Osteoblast (primary cell): Measurements from ENCODE around the gene MLF2. TPM values are rescaled to one million over a fixed set of nuclear protein-coding genes. Genes with fewer than 3 reads are reported as not detected.

ENCODE experiments used
- DNase-seq: peaks from one replicate; pipeline ENCODE4 v3.0.0; 2011; ENCODE audit warnings: low spot score, mixed read lengths; ENCODE audit not compliant: insufficient read length; ENCODE audit errors: missing footprints
- H2AFZ ChIP-seq: 2 replicates; pipeline ENCODE4 v1.6.0; 2011; ENCODE audit warnings: mild to moderate bottlenecking, low read length
- H3K27ac ChIP-seq: 2 replicates; pipeline ENCODE4 v1.5.1; 2011; ENCODE audit warnings: mild to moderate bottlenecking, low read depth, low read length, moderate library complexity
- H3K27me3 ChIP-seq: 2 replicates; pipeline ENCODE4 v1.6.0; 2012; ENCODE audit warnings: mild to moderate bottlenecking, control low read depth, inconsistent platforms, low read length, moderate library complexity; ENCODE audit not compliant: insufficient read depth
- H3K36me3 ChIP-seq: 2 replicates; pipeline ENCODE4 v1.5.1; 2011; ENCODE audit warnings: mild to moderate bottlenecking, low read length, control low read depth, moderate library complexity; ENCODE audit not compliant: insufficient read depth
- H3K4me1 ChIP-seq: 2 replicates; pipeline ENCODE4 v1.5.1; 2011; ENCODE audit warnings: mild to moderate bottlenecking, low read length, control low read depth, moderate library complexity; ENCODE audit not compliant: insufficient read depth
- H3K4me2 ChIP-seq: 2 replicates; pipeline ENCODE4 v1.6.0; 2011; ENCODE audit warnings: mild to moderate bottlenecking, low read length; ENCODE audit not compliant: insufficient read depth
- H3K4me3 ChIP-seq: fragments of 200-600 bp; sonication (generic); 3 replicates; pipeline ENCODE4 v1.5.1; 2012; ENCODE audit warnings: mild to moderate bottlenecking, low read length, inconsistent platforms; ENCODE audit not compliant: insufficient read depth
- H3K79me2 ChIP-seq: 2 replicates; pipeline ENCODE4 v1.6.0; 2012; ENCODE audit warnings: mild to moderate bottlenecking, low read length, control low read depth, inconsistent platforms; ENCODE audit not compliant: insufficient read depth
- H3K9me3 ChIP-seq: 2 replicates; pipeline ENCODE4 v1.5.1; 2011; ENCODE audit warnings: low read depth, low read length, control low read depth
- H4K20me1 ChIP-seq: 2 replicates; pipeline ENCODE4 v1.6.0; 2012; ENCODE audit warnings: mild to moderate bottlenecking, low read length, control low read depth; ENCODE audit not compliant: insufficient read depth
- CTCF ChIP-seq: IDR thresholded peaks from 2 replicates; pipeline ENCODE4 v1.5.1; 2011; ENCODE audit warnings: mild to moderate bottlenecking, low read depth, low read length, moderate library complexity; ENCODE audit errors: extremely low read depth
- total RNA-seq: library from RNA; depleted of rRNA; stranded (reverse); fragments of >200 nt; gene quantifications from 2 replicates; pipeline ENCODE4 v1.2.3, GENCODE V29; 2012

The MLF2 gene
- total RNA-seq, 1 donor, result 138 TPM

GRCh38 chr12:6764011-6764828 is 11.3 kb upstream of the MLF2 start:
- peaks cover 24% of the 10 kb centered on the region for H3K79me2 ChIP-seq
- H2AFZ ChIP-seq, result peak overlapping the region; percentile 90
- peak overlapping the region; percentile 64 for H3K4me3 ChIP-seq
- H3K4me2 ChIP-seq, result peak overlapping the region; percentile 79
- H3K27me3 ChIP-seq, result no peaks in the 10 kb centered on the region
- DNase-seq, result peak; percentile 98
- H3K4me1 ChIP-seq, result peaks cover 38% of the 10 kb centered on the region
- H3K9me3 ChIP-seq, result no peaks in the 10 kb centered on the region
- H4K20me1 ChIP-seq, result peaks cover 14% of the 10 kb centered on the region
- no peak for TF ChIP-seq CTCF
- H3K27ac ChIP-seq, result peak overlapping the region; percentile 78
- no peaks in the 10 kb centered on the region for H3K36me3 ChIP-seq

- TF ChIP-seq CTCF, result no peak
- Histone ChIP-seq H4K20me1 (peaks cover 6% of the 10 kb centered on the region), H2AFZ (peak overlapping the region; percentile 90), H3K9me3 (no peaks in the 10 kb centered on the region), H3K79me2 (peaks cover 16% of the 10 kb centered on the region), H3K36me3 (no peaks in the 10 kb centered on the region), H3K4me2 (peak overlapping the region; percentile 79), H3K4me1 (peaks cover 30% of the 10 kb centered on the region), H3K27me3 (no peaks in the 10 kb centered on the region), H3K27ac (peak overlapping the region; percentile 78), H3K4me3 (peak overlapping the region; percentile 64)
- DNase-seq, result no peak
These were observed 10.4 kb upstream of the MLF2 start for GRCh38 chr12:6763380-6763779.

GRCh38 chr12:6759741-6760140 is 6.8 kb upstream of the MLF2 start:
- DNase-seq, result peak; percentile 10
- Histone ChIP-seq H3K4me2 (no peak overlapping the region), H3K79me2 (no peaks in the 10 kb centered on the region), H2AFZ (no peak overlapping the region), H4K20me1 (no peaks in the 10 kb centered on the region), H3K4me1 (peaks cover 16% of the 10 kb centered on the region), H3K9me3 (no peaks in the 10 kb centered on the region), H3K4me3 (no peak overlapping the region), H3K36me3 (no peaks in the 10 kb centered on the region), H3K27me3 (no peaks in the 10 kb centered on the region), H3K27ac (no peak overlapping the region)
- TF ChIP-seq CTCF, result no peak

- no peak for TF ChIP-seq CTCF
- H3K4me1 ChIP-seq, result peaks cover 13% of the 10 kb centered on the region
- H3K36me3 ChIP-seq, result no peaks in the 10 kb centered on the region
- peak; percentile 22 for DNase-seq
- no peak overlapping the region for H3K27ac ChIP-seq
- no peak overlapping the region for H3K4me2 ChIP-seq
- H4K20me1 ChIP-seq, result no peaks in the 10 kb centered on the region
- no peaks in the 10 kb centered on the region for H3K79me2 ChIP-seq
- no peaks in the 10 kb centered on the region for H3K27me3 ChIP-seq
- no peaks in the 10 kb centered on the region for H3K9me3 ChIP-seq
- no peak overlapping the region for H2AFZ ChIP-seq
- no peak overlapping the region for H3K4me3 ChIP-seq
These were observed 5.7 kb upstream of the MLF2 start for GRCh38 chr12:6758506-6759095.
